ENCODE results near the gene HCRTR2. TPM values are rescaled to one million over a fixed set of nuclear protein-coding genes. Genes with fewer than 3 reads are reported as not detected.

HCRTR2 gene
- total and polyA plus RNA-seq, 5 donors = 0.16 TPM; not detected in 4

- Histone ChIP-seq H3K27me3 (ENCODE audit: control insufficient read depth, insufficient read depth) (no peaks in the 10 kb centered on the region), H3K4me3 (ENCODE audit: low read length) (peak overlapping the region; percentile 42), H3K27ac (ENCODE audit: low read length) (no peak overlapping the region), H3K9me3 (ENCODE audit: control insufficient read depth, low read length) (no peaks in the 10 kb centered on the region), H3K4me1 (ENCODE audit: control insufficient read depth, insufficient read depth, low read length) (no peaks in the 10 kb centered on the region)
- no peak for ATAC-seq
- no peak for DNase-seq
- intact Hi-C loops (cut with DNase I) = no loop called here
- 15% methylated on average over 11 of the region's 11 CpGs for WGBS
Measured at GRCh38 chr6:55175078-55176049, 1.0 kb downstream of the HCRTR2 start.

GRCh38 chr6:55176958-55177357 lies 2.6 kb downstream of the HCRTR2 start:
- Histone ChIP-seq H3K4me1 (ENCODE audit: control insufficient read depth, insufficient read depth, low read length) (no peaks in the 10 kb centered on the region), H3K4me3 (ENCODE audit: low read length) (no peak overlapping the region), H3K9me3 (ENCODE audit: control insufficient read depth, low read length) (no peaks in the 10 kb centered on the region), H3K27ac (ENCODE audit: low read length) (no peak overlapping the region), H3K27me3 (ENCODE audit: control insufficient read depth, insufficient read depth) (no peaks in the 10 kb centered on the region)
- DNase-seq (no peak), ATAC-seq (no peak)
- intact Hi-C loops (cut with DNase I) = no loop called here

GRCh38 chr6:55180258-55180657 lies 5.9 kb downstream of the HCRTR2 start:
- WGBS = 69% methylated on average over 1 of the region's 1 CpG
- ATAC-seq (no peak), DNase-seq (no peak)
- Histone ChIP-seq H3K9me3 (ENCODE audit: control insufficient read depth, low read length) (no peaks in the 10 kb centered on the region), H3K4me1 (ENCODE audit: control insufficient read depth, insufficient read depth, low read length) (no peaks in the 10 kb centered on the region), H3K4me3 (ENCODE audit: low read length) (no peak overlapping the region), H3K27ac (ENCODE audit: low read length) (no peak overlapping the region), H3K27me3 (ENCODE audit: control insufficient read depth, insufficient read depth) (no peaks in the 10 kb centered on the region)
- intact Hi-C loops (cut with DNase I) = no loop called here

- no peak overlapping the region for H3K4me3 ChIP-seq (ENCODE audit: low read length)
- intact Hi-C loops (cut with DNase I) = no loop called here
- no peak for DNase-seq
- no peaks in the 10 kb centered on the region for H3K9me3 ChIP-seq (ENCODE audit: control insufficient read depth, low read length)
- H3K4me1 ChIP-seq (ENCODE audit: control insufficient read depth, insufficient read depth, low read length) = no peaks in the 10 kb centered on the region
- no peaks in the 10 kb centered on the region for H3K27me3 ChIP-seq (ENCODE audit: control insufficient read depth, insufficient read depth)
- WGBS = 57% methylated on average over 7 of the region's 7 CpGs
- no peak overlapping the region for H3K27ac ChIP-seq (ENCODE audit: low read length)
- no peak for ATAC-seq
Measured at GRCh38 chr6:55182016-55182650, 7.8 kb downstream of the HCRTR2 start.

- DNase-seq (no peak), ATAC-seq (no peak)
- Histone ChIP-seq H3K4me1 (ENCODE audit: control insufficient read depth, insufficient read depth, low read length) (no peaks in the 10 kb centered on the region), H3K4me3 (ENCODE audit: low read length) (no peak overlapping the region), H3K9me3 (ENCODE audit: control insufficient read depth, low read length) (no peaks in the 10 kb centered on the region), H3K27ac (ENCODE audit: low read length) (no peak overlapping the region), H3K27me3 (ENCODE audit: control insufficient read depth, insufficient read depth) (no peaks in the 10 kb centered on the region)
- 72% methylated on average over 4 of the region's 4 CpGs for WGBS
- intact Hi-C loops (cut with DNase I) = no loop called here
Measured at GRCh38 chr6:55184782-55185530, 10.6 kb downstream of the HCRTR2 start.

- Histone ChIP-seq H3K4me1 (ENCODE audit: control insufficient read depth, insufficient read depth, low read length) (no peaks in the 10 kb centered on the region), H3K27me3 (ENCODE audit: control insufficient read depth, insufficient read depth) (no peaks in the 10 kb centered on the region), H3K4me3 (ENCODE audit: low read length) (no peak overlapping the region), H3K9me3 (ENCODE audit: control insufficient read depth, low read length) (no peaks in the 10 kb centered on the region), H3K27ac (ENCODE audit: low read length) (no peak overlapping the region)
- intact Hi-C loops (cut with DNase I) = no loop called here
- ATAC-seq (no peak), DNase-seq (no peak)
Measured at GRCh38 chr6:55198715-55199114, 24.4 kb downstream of the HCRTR2 start.

- H3K4me1 ChIP-seq (ENCODE audit: control insufficient read depth, insufficient read depth, low read length) = no peaks in the 10 kb centered on the region
- no peaks in the 10 kb centered on the region for H3K9me3 ChIP-seq (ENCODE audit: control insufficient read depth, low read length)
- DNase-seq (no peak), ATAC-seq (no peak)
- H3K27ac ChIP-seq (ENCODE audit: low read length) = no peak overlapping the region
- no peaks in the 10 kb centered on the region for H3K27me3 ChIP-seq (ENCODE audit: control insufficient read depth, insufficient read depth)
- H3K4me3 ChIP-seq (ENCODE audit: low read length) = no peak overlapping the region
- intact Hi-C loops (cut with DNase I) = no loop called here
Measured at GRCh38 chr6:55199239-55199638, 24.9 kb downstream of the HCRTR2 start.

- H3K4me1 ChIP-seq (ENCODE audit: control insufficient read depth, insufficient read depth, low read length) = no peaks in the 10 kb centered on the region
- WGBS = 71% methylated on average over 3 of the region's 3 CpGs
- ATAC-seq (no peak), DNase-seq (no peak)
- no peaks in the 10 kb centered on the region for H3K9me3 ChIP-seq (ENCODE audit: control insufficient read depth, low read length)
- no peak overlapping the region for H3K4me3 ChIP-seq (ENCODE audit: low read length)
- H3K27ac ChIP-seq (ENCODE audit: low read length) = no peak overlapping the region
- intact Hi-C loops (cut with DNase I) = no loop called here
- no peaks in the 10 kb centered on the region for H3K27me3 ChIP-seq (ENCODE audit: control insufficient read depth, insufficient read depth)
Measured at GRCh38 chr6:55208478-55209458, 34.5 kb downstream of the HCRTR2 start.

- H3K27ac ChIP-seq (ENCODE audit: low read length) = no peak overlapping the region
- no peak for ATAC-seq
- H3K4me1 ChIP-seq (ENCODE audit: control insufficient read depth, insufficient read depth, low read length) = no peaks in the 10 kb centered on the region
- DNase-seq = no peak
- no peaks in the 10 kb centered on the region for H3K27me3 ChIP-seq (ENCODE audit: control insufficient read depth, insufficient read depth)
- H3K9me3 ChIP-seq (ENCODE audit: control insufficient read depth, low read length) = no peaks in the 10 kb centered on the region
- intact Hi-C loops (cut with DNase I) = no loop called here
- H3K4me3 ChIP-seq (ENCODE audit: low read length) = no peak overlapping the region
Measured at GRCh38 chr6:55210952-55211351, 36.6 kb downstream of the HCRTR2 start.

GRCh38 chr6:55212156-55212555 lies 37.8 kb downstream of the HCRTR2 start:
- Histone ChIP-seq H3K27ac (ENCODE audit: low read length) (no peak overlapping the region), H3K4me1 (ENCODE audit: control insufficient read depth, insufficient read depth, low read length) (no peaks in the 10 kb centered on the region), H3K9me3 (ENCODE audit: control insufficient read depth, low read length) (no peaks in the 10 kb centered on the region), H3K27me3 (ENCODE audit: control insufficient read depth, insufficient read depth) (no peaks in the 10 kb centered on the region), H3K4me3 (ENCODE audit: low read length) (no peak overlapping the region)
- intact Hi-C loops (cut with DNase I) = no loop called here
- DNase-seq (no peak), ATAC-seq (no peak)
- 47% methylated on average over 2 of the region's 2 CpGs for WGBS
